NCI-H69 (cell line): ENCODE data around the gene ATP6V1D.
A peak's percentile ranks its signal among the peaks of the same experiment; 100 is the strongest.
"Not testable (repeated sequence)": the region's sequence is repeated elsewhere in the genome, so short reads cannot be mapped to it uniquely, and the experiment has no call there.

Experiments used
- DNase-seq: peaks from one replicate; lab custom pipeline; 2025; lab: John Stamatoyannopoulos, UW

Gene ATP6V1D

DNA sequence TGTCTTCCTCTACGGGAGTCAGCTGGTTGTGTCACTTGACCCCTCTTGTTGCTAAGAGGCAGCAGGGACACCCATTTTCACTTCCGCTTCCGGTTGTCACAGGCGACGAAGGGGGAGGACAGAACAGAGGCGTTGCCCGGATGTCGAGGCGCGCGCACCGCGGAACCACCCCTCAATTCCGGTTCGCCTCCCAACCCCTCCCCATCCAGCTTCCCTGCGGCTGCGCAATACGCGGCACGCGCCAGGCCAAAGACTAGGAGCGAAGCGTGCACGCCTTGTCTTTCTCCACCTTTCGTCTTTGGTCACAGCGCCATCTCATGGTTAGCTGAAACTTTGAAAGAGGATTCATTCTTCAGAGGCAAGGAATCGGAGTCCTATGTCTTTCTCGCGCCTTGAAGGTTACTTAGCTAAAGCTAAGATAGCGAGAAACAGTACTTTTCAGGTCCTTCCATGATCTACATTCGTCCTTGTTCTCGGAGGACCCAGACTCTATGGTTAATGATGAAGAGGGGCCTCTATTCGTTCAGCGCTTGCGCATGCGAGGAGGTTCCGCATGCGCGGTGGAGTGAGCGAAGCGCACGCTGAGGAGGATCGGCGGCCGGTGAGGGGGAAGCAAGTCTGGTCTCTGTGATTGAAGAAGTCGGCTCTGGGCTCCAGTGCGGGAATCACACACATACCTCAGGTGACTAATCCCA is at the start of gene ATP6V1D, which contains the start of gene EIF2S1:
Gene ATP6V1D (minus strand): TSS at position 30 of the 695 bp plus-strand sequence. CDS start 106 bp downstream, outside the sequence.
Gene EIF2S1 (plus strand): TSS at position 554 of the 695 bp plus-strand sequence. CDS start 4,440 bp downstream, outside the sequence.
- peak; percentile 99 for DNase-seq

DNA sequence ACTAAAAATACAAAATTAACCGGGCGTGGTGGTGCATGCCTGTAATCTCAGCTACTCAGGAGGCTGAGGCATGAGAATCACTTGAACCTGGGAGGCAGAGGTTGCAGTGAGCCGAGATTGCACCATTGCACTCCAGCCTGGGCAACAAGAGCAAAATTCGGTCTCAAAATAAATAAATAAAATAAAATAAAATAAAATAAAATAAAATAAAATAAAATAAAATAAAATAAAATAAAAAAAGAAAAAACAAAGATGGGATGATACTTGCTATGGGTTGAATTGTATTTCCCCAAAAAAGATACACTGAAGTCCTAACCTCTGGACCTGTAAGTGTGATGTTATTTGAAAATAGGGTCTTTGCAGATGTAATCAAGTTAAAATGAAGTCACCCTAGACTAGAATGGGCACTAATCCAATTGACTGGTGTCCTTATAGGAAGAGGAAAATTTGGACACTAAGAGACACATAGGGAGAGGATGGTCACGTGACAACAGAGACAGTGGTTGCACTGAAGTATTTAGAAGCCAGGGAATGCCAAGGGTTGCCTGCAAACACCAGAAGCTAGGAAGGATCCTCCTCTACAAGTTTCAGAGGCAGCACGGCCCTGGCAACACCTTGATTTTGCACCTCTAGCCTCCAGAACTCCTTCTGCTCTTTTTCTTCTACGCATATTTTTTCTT is 48.7 kb upstream of the ATP6V1D start:
- not testable (repeated sequence) for DNase-seq

DNA sequence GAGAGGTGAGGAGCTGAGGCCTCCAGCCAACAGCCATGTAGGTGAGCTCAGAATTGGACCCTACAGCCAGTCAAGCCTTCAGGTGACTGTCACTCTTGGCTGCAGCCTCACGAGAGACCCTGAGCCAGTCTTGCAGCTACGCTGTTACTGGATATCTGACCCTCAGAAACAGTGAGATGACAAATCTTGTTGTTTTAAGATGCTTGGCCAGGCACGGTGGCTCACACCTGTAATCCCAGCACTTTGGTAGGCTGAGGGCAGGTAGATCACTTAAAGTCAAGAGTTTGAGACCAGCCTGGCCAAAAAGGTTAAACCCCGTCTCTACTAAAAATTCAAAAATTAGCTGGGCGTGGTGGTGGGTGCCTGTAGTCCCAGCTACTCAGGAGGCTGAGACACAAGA is 46.2 kb upstream of the ATP6V1D start:
- DNase-seq = no peak

DNA sequence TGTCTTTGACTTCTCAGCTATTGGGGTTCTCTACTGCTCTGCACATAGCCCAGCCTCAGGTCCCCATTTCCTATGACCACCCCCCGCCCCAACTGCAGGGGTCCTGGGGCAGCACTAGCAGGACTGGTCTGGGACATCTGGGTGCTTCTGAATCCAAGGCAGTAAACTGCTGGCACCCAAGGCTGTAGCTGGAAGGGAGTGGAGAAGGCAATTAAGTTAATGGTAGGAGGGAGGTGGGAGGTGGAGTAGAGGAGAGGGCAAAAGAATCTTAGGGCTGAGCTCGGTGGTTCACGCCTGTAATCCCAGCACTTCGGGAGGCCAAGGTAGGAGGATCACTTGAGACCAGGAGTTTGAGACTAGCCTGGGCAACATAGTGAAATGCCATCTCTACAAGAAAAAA is 40.8 kb upstream of the ATP6V1D start:
- no peak for DNase-seq

DNA sequence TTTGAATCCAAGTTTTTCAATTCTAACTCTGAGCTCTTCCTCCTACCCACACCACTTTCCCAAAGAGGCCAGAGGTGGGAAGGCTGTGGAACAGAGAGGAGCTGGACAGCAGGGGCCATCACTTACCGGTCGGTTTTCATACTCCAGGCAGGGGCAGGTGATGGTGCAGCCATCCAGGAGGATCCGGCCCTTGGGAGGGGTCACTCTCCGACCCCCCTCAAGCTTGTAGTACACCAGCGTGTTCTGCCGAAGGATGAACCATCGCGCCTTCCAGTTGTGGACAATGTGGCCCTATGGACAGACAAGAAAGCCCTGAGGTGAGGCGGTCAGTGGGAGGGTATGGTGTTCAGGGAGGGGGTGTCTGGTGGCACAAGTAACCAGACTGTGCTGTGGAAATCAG is 37.9 kb upstream of the ATP6V1D start:
- no peak for DNase-seq

DNA sequence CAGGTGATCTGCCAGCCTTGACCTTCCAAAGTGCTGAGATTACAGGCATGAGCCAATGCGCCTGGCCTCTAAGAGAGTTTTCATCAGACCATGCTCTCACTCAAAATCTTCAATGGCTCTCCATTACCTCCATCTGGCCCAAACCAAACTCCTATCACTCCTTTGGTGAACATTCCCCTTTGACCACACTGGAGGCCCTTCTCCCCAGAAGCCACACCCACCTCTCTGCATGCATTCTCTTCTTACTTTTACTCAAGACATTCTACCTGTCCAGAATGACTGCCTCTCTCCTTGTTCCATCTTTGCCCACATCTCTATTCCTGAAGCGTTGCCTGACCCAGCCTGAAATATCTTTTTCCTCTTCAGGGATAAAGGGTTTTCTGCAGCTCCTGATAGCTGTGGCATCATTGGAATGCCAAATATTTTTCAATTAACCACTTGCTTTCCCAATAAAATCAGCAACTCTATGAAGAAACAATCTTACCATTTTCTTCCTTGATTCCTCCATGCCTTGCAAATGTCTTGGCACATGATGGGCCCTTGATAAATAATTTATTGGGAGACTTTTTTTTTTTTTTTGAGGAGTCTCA is 36.9 kb upstream of the ATP6V1D start:
- DNase-seq = no peak

DNA sequence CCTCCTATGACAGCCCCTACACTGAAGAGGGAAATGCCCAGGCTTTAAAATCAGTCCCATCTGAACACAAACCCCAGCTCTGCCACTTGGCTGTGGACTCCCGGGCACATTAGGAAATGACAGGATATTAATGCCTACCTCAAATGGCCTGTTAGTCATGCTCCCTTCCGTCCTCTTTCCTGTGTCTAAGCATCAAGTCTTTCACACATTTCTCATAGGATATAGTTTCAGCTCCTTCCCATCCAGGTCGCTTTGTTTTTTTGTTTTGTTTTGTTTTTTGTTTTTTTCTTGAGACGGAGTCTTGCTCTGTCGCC is 36.2 kb upstream of the ATP6V1D start:
- DNase-seq = no peak

DNA sequence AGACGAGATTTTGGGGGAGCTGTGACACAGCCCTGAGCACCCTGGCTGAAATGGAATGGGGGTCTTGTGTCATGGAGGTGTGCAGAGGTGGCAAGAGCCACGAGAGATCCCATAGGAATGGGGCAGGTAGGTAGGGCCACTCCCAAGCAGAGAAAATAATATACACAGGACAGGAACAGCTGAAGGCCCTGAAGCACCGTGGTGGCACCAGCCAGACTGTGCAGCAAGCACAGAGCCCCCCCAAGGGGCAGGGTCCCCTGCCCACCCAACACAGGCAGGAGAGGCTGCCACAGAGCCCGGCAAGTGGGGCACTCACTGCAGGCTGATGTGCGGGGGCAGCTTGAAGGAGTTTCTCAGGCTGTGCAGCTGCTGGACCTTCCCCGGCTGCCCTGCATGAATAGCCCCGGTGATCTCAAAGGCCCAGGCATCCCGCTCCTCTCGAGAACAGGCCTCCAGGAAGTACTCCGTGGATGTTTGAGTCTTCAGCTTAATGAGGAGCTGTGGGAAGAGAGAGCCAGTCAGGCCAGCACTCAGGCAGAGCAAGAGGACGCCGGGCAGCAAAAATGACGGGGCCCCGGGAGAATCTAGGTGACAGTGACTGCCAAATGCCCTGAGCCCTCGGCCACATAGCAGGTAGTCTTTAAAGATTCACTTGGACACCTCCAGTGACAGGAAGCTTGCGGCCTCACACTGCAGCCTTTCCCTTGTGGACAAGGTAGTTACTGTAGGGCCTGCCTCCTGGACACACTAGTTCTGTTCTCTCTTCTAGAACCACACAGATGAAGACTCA is 35.7 kb upstream of the ATP6V1D start:
- DNase-seq = no peak

DNA sequence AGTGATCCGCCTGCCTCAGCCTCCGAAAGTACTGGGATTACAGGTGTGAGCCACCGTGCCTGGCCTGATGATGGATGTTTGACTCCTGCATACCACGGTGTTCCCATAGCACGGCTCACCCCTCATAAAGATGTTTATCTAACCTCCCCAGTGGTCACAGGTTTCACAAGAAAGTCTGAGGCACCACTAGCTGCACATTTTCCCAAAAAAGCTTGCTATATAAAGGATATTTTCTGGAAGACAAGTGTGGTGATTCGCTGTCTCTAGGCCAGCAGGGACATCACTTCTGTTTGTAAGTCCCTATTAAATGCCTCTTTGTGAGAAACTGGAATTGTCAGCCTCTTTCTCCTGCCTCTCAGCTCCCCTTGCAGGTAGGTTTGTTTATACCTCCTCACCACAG is 34.1 kb upstream of the ATP6V1D start:
- DNase-seq = no peak

DNA sequence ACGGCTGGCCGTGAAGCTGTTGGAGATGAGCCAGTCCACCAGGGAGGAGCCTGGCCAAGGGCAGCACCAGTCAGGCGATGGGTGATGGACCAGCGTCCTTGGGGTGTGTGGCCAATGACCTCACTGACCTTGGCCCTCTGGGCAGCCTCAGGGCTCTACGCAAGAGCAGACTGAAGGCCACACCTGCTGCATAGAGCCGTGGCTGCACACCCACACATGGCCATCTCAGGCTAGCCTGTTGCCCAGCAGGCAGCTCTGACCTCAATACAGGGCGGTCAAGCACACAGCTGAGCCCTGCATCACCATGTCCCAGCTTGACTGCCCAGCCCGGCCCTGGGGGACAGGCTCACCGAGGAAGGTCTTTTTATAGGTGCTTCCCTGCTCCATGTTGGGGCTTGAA is 33.2 kb upstream of the ATP6V1D start:
- DNase-seq = no peak

DNA sequence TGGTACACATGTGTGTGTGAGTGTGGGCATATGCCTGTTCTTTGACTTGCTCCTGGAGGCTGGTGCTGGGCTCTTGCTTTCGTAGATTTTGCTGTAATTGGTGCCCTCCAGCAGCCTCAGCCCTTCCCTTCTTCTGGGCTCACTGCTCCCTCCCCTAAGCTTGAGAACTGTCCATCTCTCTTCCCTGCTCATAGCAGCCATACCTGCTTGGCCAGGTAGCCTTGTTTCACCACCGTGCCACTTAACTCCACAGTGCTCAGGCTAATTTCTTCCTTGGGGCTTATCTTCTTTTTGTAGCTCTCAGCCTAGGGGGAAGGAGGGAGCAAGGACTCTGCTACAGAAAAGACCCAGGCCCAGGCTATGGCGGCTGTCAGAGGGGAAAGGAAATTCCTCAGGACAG is 32.5 kb upstream of the ATP6V1D start:
- no peak for DNase-seq

DNA sequence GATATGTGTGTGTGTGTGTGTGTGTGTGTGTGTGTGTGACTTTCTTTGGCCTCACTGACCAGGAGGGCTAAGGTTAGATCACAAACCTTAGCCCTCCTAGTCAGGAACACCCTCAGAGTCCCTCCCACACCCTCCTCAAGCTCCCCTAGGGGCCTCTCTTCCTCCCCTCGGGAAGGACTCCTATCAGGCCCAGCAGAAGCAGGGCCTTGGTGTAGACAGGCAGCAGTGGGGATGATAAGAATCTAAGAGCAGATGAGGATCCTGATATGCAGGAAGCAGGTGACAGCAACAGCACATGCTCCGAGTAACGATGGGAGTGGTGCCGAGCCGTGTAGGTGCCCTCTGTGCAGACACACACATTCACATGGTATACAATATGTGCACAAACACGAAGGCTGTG is 31.7 kb upstream of the ATP6V1D start:
- DNase-seq = no peak

DNA sequence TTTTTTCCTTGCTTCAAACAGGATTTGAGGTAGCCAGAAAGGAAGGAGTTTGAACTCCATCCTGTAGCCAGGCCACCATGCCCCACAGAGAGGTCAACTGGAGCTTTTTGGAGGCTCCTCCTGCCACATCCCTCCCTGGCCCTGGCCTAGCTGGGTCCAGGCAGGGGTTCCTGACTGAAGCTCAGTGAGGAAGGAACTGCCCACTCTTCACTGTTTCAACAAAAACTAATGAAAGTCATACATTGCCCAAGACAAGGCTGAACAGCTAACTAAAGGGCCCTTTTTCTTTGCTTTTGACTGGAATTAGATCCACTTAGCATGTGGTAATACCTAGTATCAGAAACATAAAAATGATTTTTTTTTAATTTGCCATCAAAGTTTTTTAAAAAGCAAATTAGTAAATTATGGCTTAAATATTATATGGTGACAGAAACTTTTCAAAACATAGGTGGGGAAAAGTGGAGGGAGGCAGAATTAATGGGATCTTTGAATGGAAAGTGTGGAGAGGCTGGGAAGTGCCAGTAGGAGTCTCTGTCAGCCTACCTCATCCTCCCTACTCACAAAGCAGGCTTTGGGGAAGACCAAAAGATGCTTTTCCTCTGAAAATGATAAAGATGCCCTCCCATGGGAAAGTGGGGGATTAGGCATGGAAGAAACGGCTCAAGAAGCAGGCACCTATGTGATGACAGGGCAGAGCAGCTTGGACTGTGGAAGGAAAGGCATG is 30.4 kb upstream of the ATP6V1D start:
- DNase-seq = no peak

DNA sequence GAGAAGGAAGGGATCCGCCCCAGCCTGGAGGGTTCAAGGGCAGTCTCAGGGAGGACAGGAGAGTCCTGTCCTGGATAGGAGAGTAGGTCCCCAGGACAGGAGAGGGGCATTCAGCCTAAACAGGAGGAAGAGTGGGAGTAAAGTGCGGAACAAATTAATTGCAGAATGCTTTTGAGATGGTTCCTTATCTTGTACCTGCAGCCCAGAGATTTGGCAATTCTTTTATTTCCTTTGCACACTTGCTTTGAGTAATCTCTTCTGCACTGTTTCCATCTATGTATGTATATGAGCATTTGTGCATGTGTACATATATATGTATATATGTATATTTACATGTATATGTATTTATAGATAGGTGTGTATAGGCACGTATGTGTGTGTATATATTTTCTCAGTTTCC is 29.7 kb upstream of the ATP6V1D start:
- no peak for DNase-seq

DNA sequence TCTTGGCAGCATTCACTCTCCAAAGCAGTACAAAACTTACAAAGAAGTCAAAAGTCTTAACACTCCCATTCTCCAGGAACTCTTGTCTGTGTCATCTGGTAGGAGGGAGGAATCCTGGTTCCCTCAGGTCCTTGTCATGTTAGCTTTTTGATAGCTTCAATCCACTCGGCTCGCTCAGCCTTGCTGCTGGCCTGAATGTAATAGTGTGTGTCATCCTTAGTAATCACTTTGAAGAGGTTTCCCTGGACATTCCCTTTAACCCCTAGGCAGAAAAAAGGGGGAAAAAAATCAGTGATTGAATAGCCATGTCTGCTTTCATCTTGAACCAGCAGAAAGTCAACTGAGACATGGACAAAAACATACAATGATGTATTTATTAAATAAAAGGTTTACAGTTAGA is 27.6 kb upstream of the ATP6V1D start:
- no peak for DNase-seq

DNA sequence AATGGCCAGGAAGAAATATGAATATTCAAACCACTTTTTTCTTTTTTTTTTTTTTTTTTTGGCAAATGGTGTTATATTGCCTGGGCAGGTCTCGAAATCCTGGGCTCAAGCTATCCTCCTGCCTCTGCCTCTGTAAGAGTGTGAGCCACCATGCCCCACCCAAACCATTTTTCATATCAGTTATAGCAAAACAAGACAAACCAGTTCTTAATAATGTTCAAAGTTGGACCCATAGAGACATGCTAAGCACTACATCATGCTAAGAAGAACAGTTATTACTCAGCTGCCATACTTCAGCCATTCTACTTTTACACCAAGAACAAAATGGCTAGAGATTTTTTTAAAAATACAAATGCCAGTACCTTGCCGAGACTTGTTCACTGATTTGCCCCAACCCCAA is 26.0 kb upstream of the ATP6V1D start:
- no peak for DNase-seq

DNA sequence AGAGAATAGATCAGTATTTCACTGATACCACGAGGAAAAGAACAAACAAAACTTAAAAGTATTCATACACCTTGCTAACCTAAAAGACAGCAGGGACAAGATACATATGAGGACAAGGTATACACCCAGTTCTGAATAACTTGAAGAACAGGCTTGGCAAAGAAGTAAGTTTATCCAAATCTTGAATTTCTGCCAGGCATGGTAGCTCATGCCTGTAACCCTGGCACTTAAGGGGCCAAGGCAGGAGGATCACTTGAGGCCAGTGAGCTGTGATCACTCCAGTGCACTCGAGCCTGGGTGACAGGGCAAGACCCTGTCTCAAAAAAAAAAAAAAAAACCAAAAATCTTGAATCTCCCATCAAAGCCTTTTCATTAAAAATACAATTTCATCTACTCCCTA is 25.5 kb upstream of the ATP6V1D start:
- DNase-seq = no peak

DNA sequence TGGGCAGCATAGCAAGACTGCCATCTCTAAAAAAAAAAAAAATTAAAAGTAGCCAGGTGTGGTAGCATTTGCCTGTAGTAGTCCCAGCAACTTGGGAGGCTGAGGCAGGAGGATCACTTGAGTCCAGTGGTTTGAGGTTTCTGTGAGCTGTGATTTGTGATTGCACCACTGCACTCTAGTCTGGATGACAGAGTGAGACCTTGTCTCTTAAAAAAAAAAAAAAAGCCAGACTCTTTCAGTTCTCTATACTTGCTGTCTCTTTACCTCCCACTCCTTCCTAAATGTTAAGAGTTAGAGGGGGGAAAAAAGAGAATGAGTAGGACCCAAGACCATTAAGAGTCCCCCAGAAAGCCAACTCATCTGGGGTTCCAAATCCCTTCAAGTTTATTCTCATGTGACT is 18.3 kb upstream of the ATP6V1D start:
- DNase-seq = no peak

DNA sequence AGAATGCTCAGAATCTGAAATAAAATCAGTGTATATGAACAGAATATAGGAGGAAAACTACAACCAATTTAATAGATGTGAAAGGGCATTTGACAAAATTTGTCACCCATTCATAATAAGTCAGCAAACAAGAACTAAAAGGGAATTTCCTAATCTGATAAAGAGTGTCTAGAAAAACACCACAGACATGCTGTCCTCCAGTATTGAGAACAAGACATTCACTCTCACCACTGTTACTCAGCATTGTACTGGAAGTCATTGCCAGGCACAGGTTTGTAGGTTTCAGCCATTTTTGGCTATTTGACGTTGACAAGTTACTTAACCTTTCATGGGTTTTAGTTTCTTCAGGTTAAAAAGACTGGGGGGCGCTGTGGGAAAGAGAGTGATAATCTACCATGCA is 13.7 kb upstream of the ATP6V1D start:
- DNase-seq = no peak

DNA sequence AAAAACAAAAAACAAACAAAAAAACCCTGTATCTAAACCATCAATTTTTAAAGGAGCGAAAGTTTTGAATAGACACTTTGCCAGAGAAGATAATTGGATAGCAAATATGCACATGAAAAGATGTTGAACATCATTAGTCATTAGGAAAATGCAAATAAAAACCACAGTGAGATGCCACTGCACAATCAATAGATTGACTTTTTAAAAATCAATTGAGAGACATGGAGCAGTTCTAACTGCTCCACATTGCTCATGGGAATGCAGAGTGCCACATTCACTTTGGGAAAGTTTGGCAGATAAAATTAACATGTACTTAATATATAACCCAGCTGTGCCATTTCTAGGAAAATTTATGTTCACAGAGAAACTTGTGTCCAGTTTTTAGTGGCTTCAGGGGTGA is 13.2 kb upstream of the ATP6V1D start:
- no peak for DNase-seq

DNA sequence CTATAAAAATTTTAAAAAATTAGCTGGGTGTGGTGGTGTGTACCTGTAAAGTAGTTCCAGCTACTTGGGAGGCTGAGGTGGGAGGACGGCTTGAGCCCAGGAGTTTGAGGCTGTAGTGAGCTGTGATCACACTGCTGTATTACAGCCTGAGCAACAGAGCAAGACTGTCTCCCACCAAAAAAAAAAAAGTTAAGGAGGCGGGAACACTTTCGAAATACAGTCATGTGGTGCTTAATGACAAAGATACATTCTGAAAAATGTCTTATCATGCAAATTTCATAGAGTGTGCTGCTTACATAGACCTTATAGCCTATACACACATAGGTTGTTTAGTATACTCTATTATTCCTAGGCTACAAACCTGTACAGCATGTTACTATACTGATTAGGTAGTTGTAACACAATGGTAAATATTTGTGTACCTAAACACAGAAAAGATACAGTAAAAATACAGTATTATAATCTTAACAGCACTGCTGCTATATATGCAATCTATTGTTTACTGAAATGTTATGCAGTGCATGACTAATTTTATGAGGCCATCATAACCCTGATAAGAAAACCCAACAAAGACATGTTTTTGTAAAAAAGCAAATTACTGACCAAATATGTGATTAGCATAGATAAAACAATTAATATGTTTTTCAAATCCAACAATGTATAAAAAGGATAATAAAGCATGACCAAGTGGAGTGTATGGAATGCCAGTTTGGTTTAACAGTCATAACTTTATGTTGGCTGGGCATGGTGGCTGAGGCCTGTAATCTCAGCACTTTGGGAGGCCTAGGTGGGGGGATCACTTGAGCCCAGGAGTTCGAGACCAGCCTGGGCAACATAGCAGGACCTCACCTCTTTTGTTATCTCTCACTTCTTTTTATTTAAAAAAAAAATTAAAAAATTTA is 11.9 kb upstream of the ATP6V1D start:
- DNase-seq = no peak
